IPS-15b (cell line): ENCODE data around the gene KANK4.

Experiments
- H3K27me3 ChIP-seq: one replicate; pipeline ENCODE4 v1.6.1; 2013; ENCODE audit warnings: low read length; ENCODE audit not compliant: control insufficient read depth, insufficient read depth
- H3K36me3 ChIP-seq: one replicate; pipeline ENCODE4 v1.6.1; 2013; ENCODE audit warnings: low read length; ENCODE audit not compliant: control insufficient read depth, insufficient read depth
- H3K4me1 ChIP-seq: one replicate; pipeline ENCODE4 v1.6.1; 2013; ENCODE audit warnings: mild to moderate bottlenecking, low read length; ENCODE audit not compliant: control insufficient read depth, insufficient read depth
- H3K4me3 ChIP-seq: one replicate; pipeline ENCODE4 v1.5.1; 2013; ENCODE audit warnings: low read depth, low read length
- H3K9ac ChIP-seq: one replicate; pipeline ENCODE4 v1.6.1; 2013; ENCODE audit warnings: low read depth, mild to moderate bottlenecking, low read length
- H3K9me3 ChIP-seq: one replicate; pipeline ENCODE4 v1.6.1; 2013; ENCODE audit warnings: mild to moderate bottlenecking, low read length; ENCODE audit not compliant: control insufficient read depth, insufficient read depth

Gene KANK4

GRCh38 chr1:62280960-62281465, 38.2 kb downstream of the KANK4 start:
- H3K4me3 ChIP-seq = no peak overlapping the region
- H3K36me3 ChIP-seq = no peaks in the 10 kb centered on the region
- H3K9ac ChIP-seq = no peak overlapping the region
- H3K27me3 ChIP-seq = peaks cover 62% of the 10 kb centered on the region
- no peaks in the 10 kb centered on the region for H3K9me3 ChIP-seq
- peaks cover 8% of the 10 kb centered on the region for H3K4me1 ChIP-seq

- Histone ChIP-seq H3K36me3 (no peaks in the 10 kb centered on the region), H3K9ac (no peak overlapping the region), H3K4me3 (no peak overlapping the region), H3K4me1 (peaks cover 2% of the 10 kb centered on the region), H3K27me3 (peaks cover 54% of the 10 kb centered on the region), H3K9me3 (no peaks in the 10 kb centered on the region)
Measured at GRCh38 chr1:62280150-62280549, 39.1 kb downstream of the KANK4 start.

DNA sequence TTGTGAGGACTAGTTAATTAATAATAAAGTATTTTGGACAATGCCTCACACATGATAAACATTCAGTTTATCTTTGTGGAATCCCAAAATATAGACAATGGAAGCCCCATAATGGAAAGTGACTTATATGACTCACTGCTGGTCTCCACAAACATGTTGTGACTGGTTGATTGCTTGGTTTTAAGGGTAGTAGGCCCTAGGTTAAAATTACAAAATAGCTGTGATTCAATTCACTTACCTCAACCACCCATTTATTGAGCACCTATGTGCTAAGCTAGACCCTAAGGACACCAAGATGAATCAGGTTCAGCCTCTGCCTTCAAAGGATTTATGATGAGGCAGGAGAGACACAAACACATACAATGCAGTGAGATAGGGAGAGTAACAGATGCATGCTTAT, 42.4 kb downstream of the KANK4 start:
- no peaks in the 10 kb centered on the region for H3K36me3 ChIP-seq
- H3K9me3 ChIP-seq = no peaks in the 10 kb centered on the region
- H3K27me3 ChIP-seq = peaks cover 20% of the 10 kb centered on the region
- peaks cover 2% of the 10 kb centered on the region for H3K4me1 ChIP-seq
- H3K9ac ChIP-seq = no peak overlapping the region
- H3K4me3 ChIP-seq = no peak overlapping the region

DNA sequence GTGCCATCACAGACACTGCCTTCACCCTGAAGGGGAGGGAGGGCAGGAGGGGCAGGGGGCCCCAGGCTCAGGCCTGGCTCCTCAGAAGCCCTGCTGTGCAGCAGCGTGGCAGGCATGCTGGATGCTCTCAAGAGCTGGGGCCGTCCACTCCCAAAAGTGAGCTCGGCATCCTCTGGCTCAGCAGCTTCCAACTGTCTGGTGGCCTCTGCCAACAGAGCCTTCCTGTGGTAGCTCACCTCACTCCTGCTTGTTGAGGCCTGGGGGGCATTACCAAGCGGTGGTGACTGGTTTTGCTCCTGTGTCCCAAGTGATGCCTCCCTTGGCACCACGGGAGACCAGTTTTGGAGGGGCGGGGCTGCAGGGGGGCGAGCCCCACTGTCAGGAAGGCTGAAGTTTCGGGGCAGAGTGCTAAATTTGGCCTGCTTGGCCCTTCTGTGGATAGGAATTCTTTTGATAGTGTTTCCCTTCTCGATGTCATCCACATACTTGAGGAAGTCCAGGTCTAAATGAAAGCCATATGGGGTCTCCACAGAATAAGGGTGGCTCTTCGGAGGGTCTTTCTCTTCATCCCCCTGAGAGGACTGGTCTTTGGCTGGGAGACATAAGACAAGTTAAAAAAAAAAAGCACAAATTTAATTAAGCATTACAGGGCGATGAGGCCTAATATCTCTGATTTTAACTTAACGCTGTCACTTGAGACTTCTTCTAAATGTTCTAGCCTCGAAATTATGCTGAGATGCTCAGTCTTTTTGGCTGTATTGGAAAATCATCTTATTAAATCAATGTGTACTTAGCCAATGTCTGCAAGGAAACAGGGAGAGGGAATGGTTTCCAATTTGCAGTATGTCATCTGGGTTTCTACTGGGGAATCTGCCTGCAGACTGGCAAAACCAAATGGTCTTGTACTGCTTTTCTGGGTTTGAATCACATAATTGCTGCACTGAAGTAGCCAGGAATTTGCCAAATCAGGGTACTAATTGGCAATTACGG, 44.4 kb downstream of the KANK4 start:
- no peaks in the 10 kb centered on the region for H3K9me3 ChIP-seq
- no peaks in the 10 kb centered on the region for H3K36me3 ChIP-seq

DNA sequence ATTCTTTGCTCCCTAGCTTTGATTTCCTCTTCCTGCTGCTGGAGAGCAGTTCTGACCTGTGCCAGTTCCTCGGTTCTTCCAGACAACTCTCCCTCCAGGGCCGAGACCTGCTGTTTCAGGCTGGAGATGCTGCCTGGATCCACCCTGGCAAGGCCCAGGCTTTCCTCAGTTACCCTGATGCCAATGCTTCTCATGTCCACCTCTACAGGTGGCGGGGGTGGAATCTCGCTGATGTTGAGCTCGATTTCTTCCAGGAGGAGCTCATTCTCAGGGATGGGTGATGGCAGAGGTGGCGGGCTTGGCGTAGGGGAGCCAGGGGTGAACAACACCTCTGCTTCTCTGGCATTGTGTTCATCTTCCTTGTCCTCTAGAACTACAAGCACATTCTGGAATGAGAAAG, 45.3 kb downstream of the KANK4 start:
- no peaks in the 10 kb centered on the region for H3K27me3 ChIP-seq
- no peaks in the 10 kb centered on the region for H3K36me3 ChIP-seq
- H3K9ac ChIP-seq = no peak overlapping the region
- no peaks in the 10 kb centered on the region for H3K9me3 ChIP-seq
- H3K4me3 ChIP-seq = no peak overlapping the region
- peaks cover 2% of the 10 kb centered on the region for H3K4me1 ChIP-seq

More for the DNA sequence above, 44.4 kb downstream of the KANK4 start:
- peaks cover under 1% of the 10 kb centered on the region for H3K27me3 ChIP-seq
- peaks cover 2% of the 10 kb centered on the region for H3K4me1 ChIP-seq
- no peak overlapping the region for H3K9ac ChIP-seq
- no peak overlapping the region for H3K4me3 ChIP-seq

DNA sequence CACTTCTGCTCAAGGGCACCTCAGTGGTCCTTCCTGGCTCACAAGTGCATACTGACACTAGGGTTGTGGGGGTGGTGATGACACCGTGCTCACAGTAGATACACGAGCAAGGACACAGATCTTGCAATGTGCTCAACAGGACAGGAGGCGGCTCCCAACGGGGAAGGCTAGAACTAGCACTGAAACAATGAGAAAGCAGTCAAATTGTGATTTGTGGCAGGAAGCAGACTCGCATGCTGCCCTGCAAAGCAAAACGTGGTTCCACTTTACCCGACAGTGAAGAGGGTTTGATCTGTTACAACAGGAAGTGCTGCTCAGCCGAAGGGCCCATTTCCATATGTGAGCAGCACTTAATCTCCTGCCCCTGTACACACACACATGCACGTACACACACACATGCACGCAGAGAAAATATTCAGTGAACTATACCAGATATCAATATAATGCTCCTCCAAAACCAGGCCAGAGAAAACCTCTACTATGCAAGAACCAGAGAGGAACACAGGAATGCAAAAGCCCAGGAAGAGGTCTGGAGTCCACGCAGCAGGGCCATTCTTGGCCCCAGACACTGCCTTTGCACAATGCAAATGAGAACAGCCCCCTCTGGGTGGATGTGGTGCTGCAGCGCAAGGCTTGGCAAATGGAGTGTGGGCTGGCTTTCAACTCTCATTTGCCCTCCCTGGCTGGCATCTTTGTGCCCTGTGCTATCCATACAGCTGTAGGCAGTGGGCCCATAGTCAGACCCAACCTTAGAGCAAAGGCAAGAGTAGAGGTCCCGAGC, 47.1 kb downstream of the KANK4 start:
- no peaks in the 10 kb centered on the region for H3K4me1 ChIP-seq
- no peak overlapping the region for H3K9ac ChIP-seq
- H3K27me3 ChIP-seq = no peaks in the 10 kb centered on the region
- H3K9me3 ChIP-seq = no peaks in the 10 kb centered on the region
- no peak overlapping the region for H3K4me3 ChIP-seq
- H3K36me3 ChIP-seq = no peaks in the 10 kb centered on the region

- Histone ChIP-seq H3K9me3 (no peaks in the 10 kb centered on the region), H3K9ac (no peak overlapping the region), H3K36me3 (no peaks in the 10 kb centered on the region), H3K4me1 (no peaks in the 10 kb centered on the region), H3K27me3 (no peaks in the 10 kb centered on the region), H3K4me3 (no peak overlapping the region)
Measured at GRCh38 chr1:62271134-62271533, 48.1 kb downstream of the KANK4 start.

GRCh38 chr1:62269851-62270495, 49.3 kb downstream of the KANK4 start:
- no peaks in the 10 kb centered on the region for H3K9me3 ChIP-seq
- H3K4me1 ChIP-seq = no peaks in the 10 kb centered on the region
- H3K27me3 ChIP-seq = no peaks in the 10 kb centered on the region

DNA sequence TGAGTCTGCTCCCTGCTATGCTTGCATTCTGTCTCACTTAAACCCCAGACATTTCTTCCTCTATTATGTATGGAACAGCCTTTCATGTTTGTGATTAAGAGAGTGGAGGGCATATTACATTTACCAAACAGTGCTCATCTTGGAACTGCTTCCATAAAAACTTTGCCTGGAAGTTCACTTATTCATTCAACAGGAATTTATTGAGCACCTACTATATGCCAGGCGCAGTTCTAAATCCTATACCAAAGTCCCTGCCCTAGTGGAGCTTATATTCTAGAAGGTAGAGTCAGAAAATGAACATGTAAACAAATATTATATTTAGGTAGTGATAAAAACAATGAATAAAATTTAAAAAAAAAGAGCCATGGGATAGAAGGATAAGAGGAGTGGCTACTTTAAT, 49.8 kb downstream of the KANK4 start:
- Histone ChIP-seq H3K9me3 (no peaks in the 10 kb centered on the region), H3K36me3 (no peaks in the 10 kb centered on the region), H3K9ac (no peak overlapping the region), H3K4me3 (no peak overlapping the region), H3K4me1 (no peaks in the 10 kb centered on the region), H3K27me3 (no peaks in the 10 kb centered on the region)

More at GRCh38 chr1:62269851-62270495, 49.3 kb downstream of the KANK4 start:
- H3K36me3 ChIP-seq = no peaks in the 10 kb centered on the region
- H3K4me3 ChIP-seq = no peak overlapping the region
- no peak overlapping the region for H3K9ac ChIP-seq

- H3K9ac ChIP-seq = no peak overlapping the region
- H3K4me1 ChIP-seq = peaks cover 6% of the 10 kb centered on the region
- H3K4me3 ChIP-seq = no peak overlapping the region
- H3K36me3 ChIP-seq = no peaks in the 10 kb centered on the region
- no peaks in the 10 kb centered on the region for H3K27me3 ChIP-seq
- H3K9me3 ChIP-seq = no peaks in the 10 kb centered on the region
Measured at GRCh38 chr1:62268315-62268714, 50.9 kb downstream of the KANK4 start.
